Mucosa of stomach (tissue), 1 donor: ENCODE measurements around the gene OR10A5.
"Not testable (repeated sequence)": the region's sequence is repeated elsewhere in the genome, so short reads cannot be mapped to it uniquely, and the experiment has no call there.

Source experiments
- H3K27me3 ChIP-seq: one replicate; pipeline ENCODE4 v1.7.0; 2013; ENCODE audit warnings: mild to moderate bottlenecking, low read length; ENCODE audit not compliant: control insufficient read depth, insufficient read depth
- H3K36me3 ChIP-seq: one replicate; pipeline ENCODE4 v1.7.0; 2013; ENCODE audit warnings: low read length; ENCODE audit not compliant: control insufficient read depth, insufficient read depth
- H3K4me1 ChIP-seq: one replicate; pipeline ENCODE4 v1.7.0; 2013; ENCODE audit warnings: mild to moderate bottlenecking, low read length; ENCODE audit not compliant: control insufficient read depth, insufficient read depth
- H3K4me3 ChIP-seq: one replicate; pipeline ENCODE4 v1.7.0; 2013; ENCODE audit warnings: low read length
- H3K9ac ChIP-seq: one replicate; pipeline ENCODE4 v1.7.0; 2013; ENCODE audit warnings: mild to moderate bottlenecking, low read length, moderate library complexity
- H3K9me3 ChIP-seq: one replicate; pipeline ENCODE4 v1.7.0; 2013; ENCODE audit warnings: mild to moderate bottlenecking, low read length, moderate library complexity; ENCODE audit not compliant: control insufficient read depth
- donor health status: Pancreatic carcinoma.

OR10A5 gene

GRCh38 chr11:6882751-6883150 is 37.3 kb downstream of the OR10A5 start:
- no peaks in the 10 kb centered on the region for H3K9me3 ChIP-seq
- no peak overlapping the region for H3K9ac ChIP-seq
- H3K36me3 ChIP-seq, result no peaks in the 10 kb centered on the region
- no peaks in the 10 kb centered on the region for H3K4me1 ChIP-seq
- H3K27me3 ChIP-seq, result no peaks in the 10 kb centered on the region
- H3K4me3 ChIP-seq, result no peak overlapping the region

- H3K4me3 ChIP-seq, H3K4me1 ChIP-seq, H3K9me3 ChIP-seq, H3K9ac ChIP-seq, H3K36me3 ChIP-seq, H3K27me3 ChIP-seq: not testable (repeated sequence)
Measured at GRCh38 chr11:6887711-6888110, 42.2 kb downstream of the OR10A5 start.

GRCh38 chr11:6888830-6889229 is 43.3 kb downstream of the OR10A5 start:
- H3K4me1 ChIP-seq, result no peaks in the 10 kb centered on the region
- no peak overlapping the region for H3K9ac ChIP-seq
- no peaks in the 10 kb centered on the region for H3K36me3 ChIP-seq
- no peaks in the 10 kb centered on the region for H3K27me3 ChIP-seq
- no peak overlapping the region for H3K4me3 ChIP-seq
- H3K9me3 ChIP-seq, result no peaks in the 10 kb centered on the region

DNA sequence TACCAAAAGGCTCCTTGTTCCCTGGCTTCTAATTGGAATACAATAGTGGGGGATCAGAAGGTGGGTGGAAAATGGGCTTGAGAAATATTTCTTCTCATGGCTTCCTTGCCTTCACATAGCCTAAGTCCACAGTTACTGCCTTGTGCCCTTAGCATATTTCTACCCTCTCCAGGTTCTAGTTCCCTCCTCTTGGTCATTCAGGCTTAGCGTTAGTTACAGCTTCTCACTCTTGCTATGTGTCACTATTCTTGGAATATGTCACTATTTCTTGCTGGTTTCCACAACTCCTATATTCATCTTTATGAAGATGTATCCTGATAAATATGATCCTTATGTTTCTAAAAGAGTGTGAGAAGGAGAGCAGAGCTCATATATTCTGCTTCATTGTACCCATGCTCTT is 44.4 kb downstream of the OR10A5 start:
- H3K9ac ChIP-seq, result no peak overlapping the region
- no peaks in the 10 kb centered on the region for H3K36me3 ChIP-seq
- no peaks in the 10 kb centered on the region for H3K4me1 ChIP-seq
- H3K9me3 ChIP-seq, result no peaks in the 10 kb centered on the region
- H3K27me3 ChIP-seq, result no peaks in the 10 kb centered on the region
- no peak overlapping the region for H3K4me3 ChIP-seq

DNA sequence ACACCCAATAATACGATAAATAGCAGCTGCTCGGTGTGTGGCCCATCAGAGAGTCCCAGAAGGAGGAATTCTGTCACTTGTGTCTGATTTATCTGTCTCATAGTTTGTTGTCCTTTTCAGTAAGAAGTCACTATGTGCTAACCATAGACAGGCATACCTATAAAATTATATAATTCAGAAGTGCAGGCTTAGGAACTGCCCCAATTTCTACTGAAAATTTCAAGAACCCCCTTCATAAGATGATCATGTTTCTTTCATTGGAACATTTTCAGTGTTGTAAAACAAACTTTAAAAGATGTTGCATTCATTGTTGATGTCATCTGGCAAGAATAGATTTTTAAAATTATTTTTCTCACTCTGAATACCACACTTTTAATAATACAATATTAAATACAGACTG is 46.9 kb downstream of the OR10A5 start, which contains the start of gene OR2D2:
TSS of gene OR2D2 (minus strand) at position 101 of the 400 bp plus-strand sequence. CDS start at position 101, 0 bp downstream.
- H3K27me3 ChIP-seq, result no peaks in the 10 kb centered on the region
- H3K9me3 ChIP-seq, result no peaks in the 10 kb centered on the region
- H3K4me1 ChIP-seq, result no peaks in the 10 kb centered on the region
- no peak within 1 kb of the TSS for H3K4me3 ChIP-seq
- H3K36me3 ChIP-seq, result no peaks in the 10 kb centered on the region
- no peak within 1 kb of the TSS for H3K9ac ChIP-seq

- Histone ChIP-seq H3K27me3 (no peaks in the 10 kb centered on the region), H3K9me3 (no peaks in the 10 kb centered on the region), H3K4me1 (no peaks in the 10 kb centered on the region), H3K36me3 (no peaks in the 10 kb centered on the region), H3K9ac (no peak overlapping the region), H3K4me3 (no peak overlapping the region)
Measured at GRCh38 chr11:6894097-6894496, 48.6 kb downstream of the OR10A5 start.

DNA sequence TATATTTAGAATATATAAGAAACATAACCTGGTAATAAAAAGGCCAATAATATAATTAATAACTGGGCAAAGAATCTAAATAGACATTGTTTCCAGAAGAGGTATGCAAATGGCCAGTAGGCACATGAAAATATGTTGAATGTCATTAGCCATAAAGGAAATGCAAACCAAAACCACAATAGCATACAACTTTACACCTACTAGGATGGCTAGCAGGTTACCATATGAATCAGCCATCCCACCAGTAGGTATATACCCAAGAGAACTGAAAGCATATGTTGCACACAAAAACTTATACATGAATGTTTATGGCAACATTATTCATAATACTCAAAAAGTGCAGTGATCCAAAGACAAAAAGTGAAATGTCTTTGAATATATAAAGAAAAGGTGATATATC is 49.5 kb downstream of the OR10A5 start:
- no peaks in the 10 kb centered on the region for H3K27me3 ChIP-seq
- H3K9me3 ChIP-seq, result no peaks in the 10 kb centered on the region
- no peak overlapping the region for H3K4me3 ChIP-seq
- no peaks in the 10 kb centered on the region for H3K36me3 ChIP-seq
- no peaks in the 10 kb centered on the region for H3K4me1 ChIP-seq
- no peak overlapping the region for H3K9ac ChIP-seq
